ENCODE data around the gene PRDM10.

PRDM10 gene

GRCh38 chr11:129905402-129905801, 97.2 kb downstream of the PRDM10 start:
- TF ChIP-seq CTCF (IDR thresholded peaks at IDR 0.05; ENCODE audit: borderline replicate concordance, control extremely low read depth, extremely low read depth, insufficient read depth, missing control alignments): no peak
- in situ Hi-C loops (cut with MboI; ENCODE audit: low sequenced_read_pairs, unreplicated experiment): no loop called here
- no peak for DNase-seq (ENCODE audit: low spot score)

GRCh38 chr11:129896062-129896461, 106.6 kb downstream of the PRDM10 start:
- in situ Hi-C loops (cut with MboI; ENCODE audit: low sequenced_read_pairs, unreplicated experiment): no loop called here
- DNase-seq (ENCODE audit: low spot score): no peak
- no peak for TF ChIP-seq CTCF (IDR thresholded peaks at IDR 0.05; ENCODE audit: borderline replicate concordance, control extremely low read depth, extremely low read depth, insufficient read depth, missing control alignments)

GRCh38 chr11:129895126-129896041, 107.3 kb downstream of the PRDM10 start, which contains the start of gene NFRKB:
Gene NFRKB (minus strand): TSS chr11:129895578. CDS start chr11:129892849, 2,729 bp downstream.
- TF ChIP-seq CTCF (IDR thresholded peaks at IDR 0.05; ENCODE audit: borderline replicate concordance, control extremely low read depth, extremely low read depth, insufficient read depth, missing control alignments): no peak
- in situ Hi-C loops (cut with MboI; ENCODE audit: low sequenced_read_pairs, unreplicated experiment): no loop called here

GRCh38 chr11:129894278-129895125, 108.1 kb downstream of the PRDM10 start:
- in situ Hi-C loops (cut with MboI; ENCODE audit: low sequenced_read_pairs, unreplicated experiment): no loop called here
- no peak for DNase-seq (ENCODE audit: low spot score)
- no peak for TF ChIP-seq CTCF (IDR thresholded peaks at IDR 0.05; ENCODE audit: borderline replicate concordance, control extremely low read depth, extremely low read depth, insufficient read depth, missing control alignments)

More at GRCh38 chr11:129895126-129896041, 107.3 kb downstream of the PRDM10 start, which contains the start of gene NFRKB:
- DNase-seq (ENCODE audit: low spot score): peak; percentile 99

GRCh38 chr11:129888451-129888850, 114.2 kb downstream of the PRDM10 start:
- in situ Hi-C loops (cut with MboI; ENCODE audit: low sequenced_read_pairs, unreplicated experiment): no loop called here
- no peak for TF ChIP-seq CTCF (IDR thresholded peaks at IDR 0.05; ENCODE audit: borderline replicate concordance, control extremely low read depth, extremely low read depth, insufficient read depth, missing control alignments)

GRCh38 chr11:129885381-129885780, 117.3 kb downstream of the PRDM10 start:
- in situ Hi-C loops (cut with MboI; ENCODE audit: low sequenced_read_pairs, unreplicated experiment): no loop called here
- no peak for TF ChIP-seq CTCF (IDR thresholded peaks at IDR 0.05; ENCODE audit: borderline replicate concordance, control extremely low read depth, extremely low read depth, insufficient read depth, missing control alignments)
- DNase-seq (ENCODE audit: low spot score): no peak

More at GRCh38 chr11:129888451-129888850, 114.2 kb downstream of the PRDM10 start:
- no peak for DNase-seq (ENCODE audit: low spot score)

Data from GM13976 (cell line).